HG02642 (cell line): ENCODE results near the gene OAS2.
"Not testable (repeated sequence)": the region's sequence is repeated elsewhere in the genome, so short reads cannot be mapped to it uniquely, and the experiment has no call there.

ENCODE experiments used
- ATAC-seq: cut with Tn5 transposase; IDR thresholded peaks from one replicate; pipeline ENCODE4 v1.9.1; 2021; ENCODE audit warnings: mild to moderate bottlenecking; ENCODE audit not compliant: unreplicated experiment, poor library complexity

Gene OAS2

GRCh38 chr12:112979041-112979680 is 842 bp downstream of the OAS2 start:
- ATAC-seq, result peak; percentile 39

GRCh38 chr12:112980491-112981158 is 2.3 kb downstream of the OAS2 start:
- ATAC-seq, result no peak

- no peak for ATAC-seq
These were observed 7.4 kb downstream of the OAS2 start for GRCh38 chr12:112985642-112986290.

- ATAC-seq, result no peak
These were observed 8.0 kb downstream of the OAS2 start for GRCh38 chr12:112986291-112986800.

GRCh38 chr12:112987561-112987960 is 9.2 kb downstream of the OAS2 start:
- no peak for ATAC-seq

GRCh38 chr12:112988224-112988623 is 9.9 kb downstream of the OAS2 start:
- ATAC-seq, result no peak

GRCh38 chr12:112988823-112989385 is 10.6 kb downstream of the OAS2 start:
- ATAC-seq, result not testable (repeated sequence)

GRCh38 chr12:112989806-112990205 is 11.5 kb downstream of the OAS2 start:
- ATAC-seq, result no peak

GRCh38 chr12:112992541-112993398 is 14.5 kb downstream of the OAS2 start:
- no peak for ATAC-seq

GRCh38 chr12:112995008-112995407 is 16.7 kb downstream of the OAS2 start:
- no peak for ATAC-seq

- ATAC-seq, result no peak
These were observed 18.2 kb downstream of the OAS2 start for GRCh38 chr12:112996501-112996900.

- no peak for ATAC-seq
These were observed 19.2 kb downstream of the OAS2 start for GRCh38 chr12:112997506-112997905.

GRCh38 chr12:112998987-112999767 is 20.9 kb downstream of the OAS2 start:
- ATAC-seq, result peak; percentile 83

GRCh38 chr12:113000433-113000832 is 22.1 kb downstream of the OAS2 start:
- ATAC-seq, result no peak

- no peak for ATAC-seq
These were observed 23.8 kb downstream of the OAS2 start for GRCh38 chr12:113002155-113002554.

- no peak for ATAC-seq
These were observed 24.4 kb downstream of the OAS2 start for GRCh38 chr12:113002676-113003075.

GRCh38 chr12:113003636-113004035 is 25.3 kb downstream of the OAS2 start:
- no peak for ATAC-seq

- no peak for ATAC-seq
These were observed 27.4 kb downstream of the OAS2 start for GRCh38 chr12:113005762-113006161.

- ATAC-seq, result no peak
These were observed 27.9 kb downstream of the OAS2 start for GRCh38 chr12:113006206-113006605.
